NCI-H524 (cell line): ENCODE results near the gene CLEC1A.
"Not testable (repeated sequence)": the region's sequence is repeated elsewhere in the genome, so short reads cannot be mapped to it uniquely, and the experiment has no call there.

Experiments used
- DNase-seq, 2 experiments: peaks; one replicate each; lab custom pipeline; 2025; lab: John Stamatoyannopoulos, UW

The CLEC1A gene

GRCh38 chr12:10052193-10052913 is 46.4 kb downstream of the CLEC1A start:
- DNase-seq = no peak

DNA sequence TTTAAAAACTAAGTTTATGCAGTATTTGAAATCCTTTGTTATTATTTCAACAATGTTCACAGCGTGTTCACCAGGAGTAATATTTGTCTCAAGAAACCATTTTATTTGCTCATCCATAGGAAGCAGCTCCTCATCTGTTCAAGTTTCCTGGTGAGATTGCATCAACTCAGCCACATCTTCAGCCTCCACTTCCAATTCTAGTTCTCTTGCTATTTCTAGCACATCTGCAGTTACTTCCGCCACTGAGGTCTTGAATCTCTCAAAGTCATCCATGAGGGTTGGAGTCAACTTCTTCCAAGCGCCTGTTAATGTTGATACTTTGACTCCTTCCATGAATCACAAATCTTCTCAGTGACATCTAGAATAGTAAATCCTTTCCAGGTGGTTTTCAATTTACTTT is 50.3 kb downstream of the CLEC1A start:
- no peak for DNase-seq

- DNase-seq = no peak
Observed at GRCh38 chr12:10042167-10042566, 56.6 kb downstream of the CLEC1A start.

DNA sequence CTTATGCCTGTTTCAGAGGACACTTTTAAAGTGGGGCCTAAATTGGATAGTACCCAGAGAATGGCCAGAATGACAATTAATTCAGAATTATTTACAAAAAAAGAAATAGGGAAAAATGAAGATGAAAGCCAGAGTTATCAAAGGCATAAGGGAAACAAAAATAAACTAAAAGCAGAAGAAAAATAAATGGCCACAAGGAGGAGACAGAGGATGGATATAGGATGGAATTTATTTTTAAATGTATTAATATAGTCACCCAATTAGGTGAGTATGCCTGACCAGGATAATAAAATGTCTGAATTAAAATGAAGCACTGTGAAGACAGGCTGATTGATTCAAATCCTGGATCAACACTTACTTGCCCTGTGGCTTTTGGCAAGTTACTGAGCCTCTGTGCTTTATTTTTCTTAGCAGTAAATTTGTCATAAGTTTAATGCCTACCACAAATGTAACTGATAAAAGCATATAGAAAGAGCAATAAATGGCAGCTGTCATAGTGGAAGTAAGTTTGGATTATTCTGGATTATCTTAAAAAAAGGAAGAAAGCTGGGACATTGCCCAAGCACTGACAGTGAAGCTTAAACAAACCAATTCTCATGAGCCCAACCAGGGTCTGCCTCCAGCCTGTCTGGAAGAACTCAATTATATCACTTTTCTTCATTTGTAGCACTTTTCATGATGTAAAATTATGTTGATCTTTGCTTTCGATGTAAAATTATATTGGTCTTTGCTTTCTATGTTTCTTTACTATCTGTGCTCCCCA is 64.8 kb downstream of the CLEC1A start:
- DNase-seq = no peak

DNA sequence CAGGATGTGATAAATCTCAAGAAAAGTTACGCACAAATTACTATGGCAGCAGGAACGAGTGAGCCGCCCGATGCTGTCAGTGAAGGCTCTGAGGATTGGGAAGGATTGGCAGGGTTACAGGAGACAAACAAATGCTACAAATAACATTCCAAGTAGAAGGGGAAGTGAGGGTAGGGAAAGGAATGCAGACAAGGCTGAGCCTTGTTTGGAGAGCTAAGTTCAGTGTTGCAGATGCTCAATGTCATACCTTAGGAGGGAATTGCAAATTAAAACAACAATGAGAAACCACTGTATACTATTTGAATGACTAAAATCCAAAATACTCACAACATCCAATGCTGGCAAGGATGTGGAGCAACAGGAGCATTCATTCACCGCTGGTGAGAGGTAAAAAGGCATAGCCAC is 67.0 kb downstream of the CLEC1A start:
- no peak for DNase-seq

GRCh38 chr12:10031321-10031720 is 67.5 kb downstream of the CLEC1A start:
- DNase-seq = no peak

DNA sequence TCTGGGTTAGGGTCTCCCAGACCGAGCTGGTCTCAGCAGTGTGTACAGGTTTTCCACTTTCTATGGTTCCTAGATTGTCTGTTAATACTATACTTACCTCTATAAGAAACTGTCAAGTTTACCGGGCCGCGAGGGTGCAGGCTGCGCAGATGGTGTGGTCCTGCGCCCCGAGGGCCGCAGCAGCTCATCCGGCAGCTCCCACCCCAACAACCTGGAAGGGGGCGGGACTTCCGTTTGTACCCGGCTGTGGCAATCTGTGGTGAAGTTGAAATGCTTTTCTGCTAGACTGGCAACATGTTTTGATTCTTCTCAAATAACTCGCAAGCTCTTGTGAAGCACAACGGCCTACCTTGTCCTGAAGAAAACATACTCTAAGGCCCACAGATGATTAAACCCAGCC is 68.3 kb downstream of the CLEC1A start, which contains the start of gene CLEC9A:
TSS of gene CLEC9A (plus strand) at position 237 of the 400 bp plus-strand sequence. CDS start 22,006 bp downstream, outside the sequence.
- DNase-seq = no peak

DNA sequence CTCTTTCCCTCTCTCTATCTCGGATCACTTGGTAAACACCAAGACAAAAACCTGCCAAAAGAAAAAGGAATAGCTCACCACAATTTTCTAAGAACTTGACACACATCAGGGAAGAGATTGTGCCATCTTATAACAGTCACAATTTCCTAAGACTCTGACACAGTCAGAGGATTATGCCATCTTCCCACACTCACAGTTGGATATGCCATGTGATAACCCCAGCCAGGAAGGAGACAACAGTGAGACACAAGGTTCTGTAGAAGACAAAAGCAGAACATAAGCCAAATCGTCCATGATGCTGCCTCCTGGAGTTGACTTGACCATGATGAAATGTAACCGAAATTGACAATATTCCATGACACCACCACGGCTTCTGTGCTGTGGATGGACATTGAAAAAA is 71.1 kb downstream of the CLEC1A start:
- no peak for DNase-seq

- no peak for DNase-seq
Observed at GRCh38 chr12:10027311-10027710, 71.5 kb downstream of the CLEC1A start.

- not testable (repeated sequence) for DNase-seq
Observed at GRCh38 chr12:10026666-10027065, 72.1 kb downstream of the CLEC1A start.

GRCh38 chr12:10025236-10025635 is 73.5 kb downstream of the CLEC1A start:
- DNase-seq = no peak

GRCh38 chr12:10021342-10021741 is 77.4 kb downstream of the CLEC1A start:
- no peak for DNase-seq
